DND-41 (cell line): ENCODE measurements around the gene LTO1.
"Not testable (repeated sequence)": the region's sequence is repeated elsewhere in the genome, so short reads cannot be mapped to it uniquely, and the experiment has no call there.

Source experiments
- ATAC-seq: fragments of 200-7000 bp; cut with Tn5 transposase; 3 replicates; pipeline ENCODE4 v1.9.1; 2021; ENCODE audit warnings: low read depth; ENCODE audit not compliant: insufficient read depth
- DNase-seq: peaks from one replicate; pipeline ENCODE4 v3.0.0-alpha.2; 2020
- H2AFZ ChIP-seq: 2 replicates; pipeline ENCODE4 v1.6.0; 2012; ENCODE audit warnings: low read depth, low read length
- H3K27ac ChIP-seq: 2 replicates; pipeline ENCODE4 v1.5.1; 2012; ENCODE audit warnings: low read length, inconsistent platforms
- H3K27me3 ChIP-seq: fragments of 200-600 bp; sonication (generic); 2 replicates; pipeline ENCODE4 v1.6.0; 2012; ENCODE audit warnings: low read length, mild to moderate bottlenecking, inconsistent platforms; ENCODE audit not compliant: insufficient read depth, poor library complexity
- H3K36me3 ChIP-seq: 2 replicates; pipeline ENCODE4 v1.5.1; 2012; ENCODE audit warnings: low read length, inconsistent platforms; ENCODE audit not compliant: insufficient read depth
- H3K4me1 ChIP-seq: 2 replicates; pipeline ENCODE4 v1.5.1; 2012; ENCODE audit warnings: mild to moderate bottlenecking, low read length; ENCODE audit not compliant: insufficient read depth
- H3K4me2 ChIP-seq: 2 replicates; pipeline ENCODE4 v1.6.0; 2012; ENCODE audit warnings: mild to moderate bottlenecking, moderate library complexity, low read length, inconsistent platforms; ENCODE audit not compliant: insufficient read depth
- H3K4me3 ChIP-seq, 2 experiments: fragments of 200-600 bp in 1 of 2; shearing (Covaris generic) in 1 of 2; 2 replicates each; pipeline ENCODE4 v1.5.1; 2012 to 2016; ENCODE audit warnings: inconsistent platforms in 2 of 2, low read length in 2 of 2, mild to moderate bottlenecking in 2 of 2, low read depth in 1 of 2, moderate library complexity in 1 of 2
- H3K79me2 ChIP-seq: 2 replicates; pipeline ENCODE4 v1.6.0; 2012; ENCODE audit warnings: low read length, inconsistent platforms; ENCODE audit not compliant: insufficient read depth
- H3K9ac ChIP-seq: 2 replicates; pipeline ENCODE4 v1.6.0; 2012; ENCODE audit warnings: low read depth, mild to moderate bottlenecking, inconsistent platforms, low read length, moderate library complexity
- H3K9me3 ChIP-seq: 2 replicates; pipeline ENCODE4 v1.5.1; 2012; ENCODE audit warnings: low read length, moderate library complexity, mild to moderate bottlenecking, inconsistent platforms; ENCODE audit not compliant: insufficient read depth, severe bottlenecking
- H4K20me1 ChIP-seq: 2 replicates; pipeline ENCODE4 v1.6.0; 2012; ENCODE audit warnings: low read length; ENCODE audit not compliant: insufficient read depth
- CTCF ChIP-seq: IDR thresholded peaks from 2 replicates; pipeline ENCODE4 v1.5.1; 2012; ENCODE audit warnings: borderline replicate concordance, low read length, moderate library complexity, mild to moderate bottlenecking; ENCODE audit not compliant: poor library complexity, severe bottlenecking; ENCODE audit errors: extremely low read depth
- EZH2 ChIP-seq: IDR thresholded peaks from 3 replicates; pipeline ENCODE4 v1.6.1; 2012; ENCODE audit warnings: borderline replicate concordance, low read depth, mild to moderate bottlenecking, moderate library complexity, low read length, inconsistent platforms; ENCODE audit not compliant: severe bottlenecking

The LTO1 gene

GRCh38 chr11:69627551-69627950, 47.6 kb downstream of the LTO1 start:
- TF ChIP-seq CTCF (no peak), EZH2 (no peak)
- H4K20me1 ChIP-seq: no peaks in the 10 kb centered on the region
- no peak overlapping the region for H3K4me3 ChIP-seq
- no peaks in the 10 kb centered on the region for H3K79me2 ChIP-seq
- no peak overlapping the region for H3K4me2 ChIP-seq
- DNase-seq: no peak
- H3K36me3 ChIP-seq: no peaks in the 10 kb centered on the region
- H3K27me3 ChIP-seq: no peaks in the 10 kb centered on the region
- ATAC-seq: no peak
- H3K4me1 ChIP-seq: no peaks in the 10 kb centered on the region
- no peak overlapping the region for H2AFZ ChIP-seq
- H3K27ac ChIP-seq: no peak overlapping the region
- H3K9me3 ChIP-seq: no peaks in the 10 kb centered on the region
- H3K9ac ChIP-seq: no peak overlapping the region

DNA sequence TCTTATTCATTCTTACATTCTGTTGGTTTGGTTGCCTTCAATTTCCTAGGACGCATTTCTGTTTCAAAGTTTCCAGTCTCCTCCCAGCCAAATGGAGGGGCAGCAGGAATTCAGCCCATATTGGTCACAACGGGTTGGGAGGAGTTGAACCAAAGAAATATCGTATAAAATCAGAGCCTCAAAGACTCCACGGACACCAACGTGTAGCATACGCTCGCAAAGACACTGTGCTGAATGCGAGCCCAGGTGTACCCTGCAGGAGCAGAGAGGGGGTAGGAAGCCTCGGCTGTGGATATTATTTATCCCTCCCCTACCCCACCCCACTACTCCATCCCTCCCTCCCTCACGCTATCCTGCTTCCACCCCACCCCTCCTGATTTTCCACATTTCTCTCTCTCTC, 49.7 kb downstream of the LTO1 start:
- H2AFZ ChIP-seq: no peak overlapping the region
- TF ChIP-seq CTCF (no peak), EZH2 (no peak)
- no peak overlapping the region for H3K9ac ChIP-seq
- H3K4me2 ChIP-seq: no peak overlapping the region
- no peaks in the 10 kb centered on the region for H3K36me3 ChIP-seq
- H3K4me3 ChIP-seq: no peak overlapping the region
- H3K27ac ChIP-seq: no peak overlapping the region
- no peaks in the 10 kb centered on the region for H3K79me2 ChIP-seq
- H3K27me3 ChIP-seq: no peaks in the 10 kb centered on the region
- H3K9me3 ChIP-seq: no peaks in the 10 kb centered on the region
- no peaks in the 10 kb centered on the region for H4K20me1 ChIP-seq
- H3K4me1 ChIP-seq: no peaks in the 10 kb centered on the region
- ATAC-seq: no peak
- DNase-seq: no peak

GRCh38 chr11:69624293-69624692, 50.9 kb downstream of the LTO1 start:
- Histone ChIP-seq H3K27me3 (no peaks in the 10 kb centered on the region), H2AFZ (no peak overlapping the region)

GRCh38 chr11:69622097-69622681, 53.0 kb downstream of the LTO1 start:
- not testable (repeated sequence) for H3K79me2 ChIP-seq, ATAC-seq, H2AFZ ChIP-seq, H3K27ac ChIP-seq, H3K9ac ChIP-seq, H3K9me3 ChIP-seq, H3K27me3 ChIP-seq, H3K4me2 ChIP-seq, H3K4me3 ChIP-seq, H4K20me1 ChIP-seq, DNase-seq, H3K4me1 ChIP-seq, H3K36me3 ChIP-seq

More at GRCh38 chr11:69624293-69624692, 50.9 kb downstream of the LTO1 start:
- Histone ChIP-seq H4K20me1 (no peaks in the 10 kb centered on the region), H3K9ac (no peak overlapping the region), H3K36me3 (no peaks in the 10 kb centered on the region), H3K4me3 (no peak overlapping the region), H3K4me2 (no peak overlapping the region), H3K4me1 (no peaks in the 10 kb centered on the region), H3K79me2 (no peaks in the 10 kb centered on the region), H3K9me3 (no peaks in the 10 kb centered on the region), H3K27ac (no peak overlapping the region)
- no peak for DNase-seq
- ATAC-seq: no peak
- TF ChIP-seq CTCF: no peak
- TF ChIP-seq EZH2: no peak
